GM23248 (cell line): ENCODE results near the gene NRG3. TPM values are rescaled to one million over a fixed set of nuclear protein-coding genes. Genes with fewer than 3 reads are reported as not detected.
"Not testable (repeated sequence)": the region's sequence is repeated elsewhere in the genome, so short reads cannot be mapped to it uniquely, and the experiment has no call there.

ENCODE experiments used
- DNase-seq: peaks from one replicate; pipeline ENCODE4 v3.0.0-alpha.2; 2015
- H2AFZ ChIP-seq: fragments of 200-600 bp; sonication (generic); 2 replicates; pipeline ENCODE4 v1.6.1; 2016; ENCODE audit warnings: antibody characterized with exemption
- H3F3A ChIP-seq: fragments of 200-600 bp; sonication (generic); 2 replicates; pipeline ENCODE4 v1.6.1; 2016; ENCODE audit warnings: mild to moderate bottlenecking, antibody characterized with exemption, mixed run types; ENCODE audit not compliant: insufficient read depth
- H3K27ac ChIP-seq: fragments of 200-600 bp; sonication (generic); 2 replicates; pipeline ENCODE4 v1.5.1; 2016; ENCODE audit warnings: mild to moderate bottlenecking
- H3K27me3 ChIP-seq: fragments of 200-600 bp; sonication (generic); replicated peaks from 2 replicates; pipeline ENCODE4 v1.6.1; 2016; ENCODE audit warnings: mild to moderate bottlenecking; ENCODE audit not compliant: insufficient read depth
- H3K36me3 ChIP-seq: fragments of 200-600 bp; sonication (generic); 2 replicates; pipeline ENCODE4 v1.6.1; 2016; ENCODE audit warnings: low read depth, mild to moderate bottlenecking
- H3K4me1 ChIP-seq: fragments of 200-600 bp; sonication (generic); 2 replicates; pipeline ENCODE4 v1.6.1; 2016; ENCODE audit warnings: mild to moderate bottlenecking; ENCODE audit not compliant: insufficient read depth
- H3K4me2 ChIP-seq: fragments of 200-600 bp; sonication (generic); one replicate; pipeline ENCODE4 v1.6.1; 2016; ENCODE audit warnings: mild to moderate bottlenecking; ENCODE audit not compliant: unreplicated experiment
- H3K4me3 ChIP-seq: fragments of 200-600 bp; sonication (generic); 2 replicates; pipeline ENCODE4 v1.5.1; 2016; ENCODE audit warnings: mild to moderate bottlenecking
- H3K79me2 ChIP-seq: fragments of 200-600 bp; sonication (generic); 2 replicates; pipeline ENCODE4 v1.6.1; 2016; ENCODE audit warnings: mild to moderate bottlenecking; ENCODE audit not compliant: insufficient read depth
- H3K9ac ChIP-seq: fragments of 200-600 bp; sonication (generic); 2 replicates; pipeline ENCODE4 v1.6.1; 2016; ENCODE audit warnings: mild to moderate bottlenecking
- H3K9me2 ChIP-seq: fragments of 200-600 bp; sonication (generic); 2 replicates; pipeline ENCODE4 v1.6.1; 2016; ENCODE audit warnings: mixed run types, mild to moderate bottlenecking, moderate library complexity; ENCODE audit not compliant: insufficient read depth
- H3K9me3 ChIP-seq: fragments of 200-600 bp; sonication (generic); one replicate; pipeline ENCODE4 v1.6.1; 2017; ENCODE audit warnings: low read depth
- H4K20me1 ChIP-seq: fragments of 200-600 bp; sonication (generic); 2 replicates; pipeline ENCODE4 v1.6.0; 2016; ENCODE audit not compliant: insufficient read depth
- EZH2 ChIP-seq: fragments of 200-600 bp; sonication (generic); IDR thresholded peaks from 2 replicates; pipeline ENCODE4 v1.6.1; 2018; ENCODE audit warnings: antibody characterized with exemption, mild to moderate bottlenecking; ENCODE audit not compliant: insufficient read depth, poor library complexity, severe bottlenecking
- EZH2phosphoT487 ChIP-seq: fragments of 200-600 bp; sonication (generic); IDR thresholded peaks from 2 replicates; pipeline ENCODE4 v1.6.1; 2018; ENCODE audit warnings: antibody characterized with exemption, moderate library complexity, mild to moderate bottlenecking, low read depth; ENCODE audit not compliant: insufficient read depth
- WGBS, 2 experiments: methylation state at CpG; one replicate each; pipeline ENCODE4 v1.1.6; 2015 to 2017; ENCODE audit warnings: low lambda C conversion rate in 2 of 2, low coverage in 1 of 2; ENCODE audit errors: missing lambda C conversion rate in 2 of 2; 5-methylcytosine and 5-hydroxymethylcytosine counted together
- in situ Hi-C: fragments of 300-500 bp; cut with MboI; formaldehyde crosslinking; loops from 2 replicates; pipeline ENCODE4 v1.15.0; 2020
- polyA plus RNA-seq: library from polyadenylated mRNA; unstranded; fragments of >200 nt; fragmentation: Nextera tagmentation; extraction: Ambion mirVana; gene quantifications from 2 replicates; pipeline ENCODE4 v1.2.1, GENCODE V29; 2016
- total RNA-seq: library from RNA; depleted of rRNA; stranded (reverse); fragments of >200 nt; shearing (Covaris generic); gene quantifications from 2 replicates; pipeline ENCODE4 v1.2.3, GENCODE V29; 2014

Gene NRG3
- total and polyA plus RNA-seq, 2 experiments from 2014 or later, result not detected

- H3K9me2 ChIP-seq, result no peaks in the 10 kb centered on the region
- H3F3A ChIP-seq, result no peaks in the 10 kb centered on the region
- in situ Hi-C loops, result no loop called here
- no peaks in the 10 kb centered on the region for H3K27me3 ChIP-seq
- no peak overlapping the region for H3K4me2 ChIP-seq
- H2AFZ ChIP-seq, result no peak overlapping the region
- no peak for DNase-seq
- no peaks in the 10 kb centered on the region for H3K79me2 ChIP-seq
- no peaks in the 10 kb centered on the region for H4K20me1 ChIP-seq
- no peak overlapping the region for H3K27ac ChIP-seq
- 15 to 29% methylated on average over 4 of the region's 4 CpGs for WGBS, 2 experiments
- no peaks in the 10 kb centered on the region for H3K4me1 ChIP-seq
- H3K9me3 ChIP-seq, result no peaks in the 10 kb centered on the region
- TF ChIP-seq EZH2, result no peak
- TF ChIP-seq EZH2phosphoT487, result no peak
- no peak overlapping the region for H3K4me3 ChIP-seq
- no peak overlapping the region for H3K9ac ChIP-seq
- no peaks in the 10 kb centered on the region for H3K36me3 ChIP-seq
These were observed 793.4 kb downstream of the NRG3 start for GRCh38 chr10:82668221-82668895.

GRCh38 chr10:82674036-82674435, 799.0 kb downstream of the NRG3 start:
- no peak overlapping the region for H3K4me3 ChIP-seq
- no peak for TF ChIP-seq EZH2phosphoT487
- no peak for TF ChIP-seq EZH2
- H3K27me3 ChIP-seq, result no peaks in the 10 kb centered on the region
- no peaks in the 10 kb centered on the region for H3K36me3 ChIP-seq
- no peaks in the 10 kb centered on the region for H3K79me2 ChIP-seq
- H3K4me2 ChIP-seq, result no peak overlapping the region
- no peaks in the 10 kb centered on the region for H3K9me3 ChIP-seq
- no peaks in the 10 kb centered on the region for H3K9me2 ChIP-seq
- no peak for DNase-seq
- in situ Hi-C loops, result no loop called here
- no peaks in the 10 kb centered on the region for H3F3A ChIP-seq
- H3K4me1 ChIP-seq, result no peaks in the 10 kb centered on the region
- H4K20me1 ChIP-seq, result no peaks in the 10 kb centered on the region
- no peak overlapping the region for H3K9ac ChIP-seq
- no peak overlapping the region for H3K27ac ChIP-seq
- no peak overlapping the region for H2AFZ ChIP-seq

- H3K27me3 ChIP-seq, H3K9ac ChIP-seq, H2AFZ ChIP-seq, H3K4me3 ChIP-seq, in situ Hi-C loops, H3F3A ChIP-seq, H3K79me2 ChIP-seq, DNase-seq, H3K4me1 ChIP-seq, H3K9me3 ChIP-seq, H3K9me2 ChIP-seq, H3K36me3 ChIP-seq, H4K20me1 ChIP-seq, H3K4me2 ChIP-seq, H3K27ac ChIP-seq: not testable (repeated sequence)
- 42 to 46% methylated on average over 9 of the region's 9 CpGs for WGBS, 2 experiments
These were observed 802.9 kb downstream of the NRG3 start for GRCh38 chr10:82677932-82678331.

- WGBS, 2 experiments, result 29 to 35% methylated on average over 6 of the region's 6 CpGs
- H4K20me1 ChIP-seq, H3K4me1 ChIP-seq, H3K27me3 ChIP-seq, H3K9me2 ChIP-seq, H3K27ac ChIP-seq, in situ Hi-C loops, H3K79me2 ChIP-seq, DNase-seq, H3K9me3 ChIP-seq, H3K4me3 ChIP-seq, H2AFZ ChIP-seq, H3K9ac ChIP-seq, H3K4me2 ChIP-seq, H3F3A ChIP-seq, H3K36me3 ChIP-seq: not testable (repeated sequence)
These were observed 803.5 kb downstream of the NRG3 start for GRCh38 chr10:82678451-82678850.

DNA sequence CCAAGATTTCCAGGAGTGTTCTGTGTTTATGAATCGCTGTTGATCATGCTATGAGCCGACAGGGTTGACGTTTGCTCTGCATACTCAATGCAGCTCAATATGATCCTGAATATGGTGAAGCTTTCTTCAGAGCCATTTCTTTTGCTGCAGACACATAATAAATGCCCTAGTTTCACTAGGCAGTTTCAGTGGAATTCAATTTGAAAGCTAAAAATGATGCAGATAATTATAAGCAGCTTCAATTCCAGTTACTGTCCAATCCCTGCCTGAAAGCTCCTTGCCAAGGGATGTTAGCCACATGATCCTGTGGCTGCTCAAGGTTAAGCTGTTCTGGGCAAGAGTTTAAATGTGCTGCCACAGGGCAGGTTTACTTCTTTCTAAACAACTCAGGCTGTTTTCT, 805.6 kb downstream of the NRG3 start:
- TF ChIP-seq EZH2phosphoT487 (no peak), EZH2 (no peak)
- Histone ChIP-seq H3K79me2 (no peaks in the 10 kb centered on the region), H3K9me3 (no peaks in the 10 kb centered on the region), H3K9ac (no peak overlapping the region), H3K27ac (no peak overlapping the region), H2AFZ (no peak overlapping the region), H3K36me3 (no peaks in the 10 kb centered on the region), H3K4me3 (no peak overlapping the region), H3K4me2 (no peak overlapping the region), H3F3A (no peaks in the 10 kb centered on the region), H3K27me3 (no peaks in the 10 kb centered on the region), H3K4me1 (no peaks in the 10 kb centered on the region), H3K9me2 (no peaks in the 10 kb centered on the region), H4K20me1 (no peaks in the 10 kb centered on the region)
- 0% methylated on average over 3 of the region's 3 CpGs for WGBS, 2 experiments
- in situ Hi-C loops, result no loop called here
- DNase-seq, result no peak
